GM23338 (cell line): ENCODE results near the gene SLC6A3. TPM values are rescaled to one million over a fixed set of nuclear protein-coding genes. Genes with fewer than 3 reads are reported as not detected.

Source experiments
- ATAC-seq: fragments of 200-7000 bp; cut with Tn5 transposase; 3 replicates; pipeline ENCODE4 v1.9.1; 2020
- DNase-seq: peaks from one replicate; pipeline ENCODE4 v3.0.0-alpha.2; 2015; ENCODE audit warnings: low spot score
- H2AFZ ChIP-seq: fragments of 200-600 bp; sonication (generic); 2 replicates; pipeline ENCODE4 v1.8.0; 2016; ENCODE audit warnings: antibody characterized with exemption, mild to moderate bottlenecking, moderate library complexity
- H3F3A ChIP-seq: fragments of 200-600 bp; sonication (generic); replicated peaks from 2 replicates; pipeline ENCODE4 v1.8.0; 2017; ENCODE audit warnings: antibody characterized with exemption, mixed run types, low read depth
- H3K27ac ChIP-seq: fragments of 200-600 bp; sonication (generic); 2 replicates; pipeline ENCODE4 v1.6.1; 2016; ENCODE audit warnings: low read depth
- H3K27me3 ChIP-seq: fragments of 200-600 bp; sonication (generic); 2 replicates; pipeline ENCODE4 v1.8.0; 2016; ENCODE audit warnings: mild to moderate bottlenecking, mixed run types, moderate library complexity; ENCODE audit not compliant: insufficient read depth
- H3K36me3 ChIP-seq: fragments of 200-600 bp; sonication (generic); 2 replicates; pipeline ENCODE4 v1.8.0; 2016; ENCODE audit warnings: mild to moderate bottlenecking; ENCODE audit not compliant: insufficient read depth
- H3K4me1 ChIP-seq: fragments of 200-600 bp; sonication (generic); 2 replicates; pipeline ENCODE4 v1.8.0; 2016; ENCODE audit warnings: mild to moderate bottlenecking, moderate library complexity; ENCODE audit not compliant: insufficient read depth
- H3K4me2 ChIP-seq: fragments of 200-600 bp; sonication (generic); 2 replicates; pipeline ENCODE4 v1.7.1; 2017; ENCODE audit warnings: mixed run types
- H3K4me3 ChIP-seq: fragments of 200-600 bp; sonication (generic); 2 replicates; pipeline ENCODE4 v1.6.1; 2016; ENCODE audit warnings: mixed run types
- H3K79me2 ChIP-seq: fragments of 200-600 bp; sonication (generic); replicated peaks from 2 replicates; pipeline ENCODE4 v1.8.0; 2017; ENCODE audit warnings: mild to moderate bottlenecking; ENCODE audit not compliant: insufficient read depth
- H3K9me2 ChIP-seq: fragments of 200-600 bp; sonication (generic); 2 replicates; pipeline ENCODE4 v1.8.0; 2017; ENCODE audit not compliant: insufficient read depth
- H4K20me1 ChIP-seq: fragments of 200-600 bp; sonication (generic); replicated peaks from 2 replicates; pipeline ENCODE4 v1.8.0; 2017; ENCODE audit warnings: mild to moderate bottlenecking; ENCODE audit not compliant: insufficient read depth
- H3K27ac Mint-ChIP-seq: 2 replicates; pipeline ENCODE4 v1.8.0; 2020; ENCODE audit warnings: inconsistent platforms, mild to moderate bottlenecking, moderate library complexity, mixed read lengths
- H3K27me3 Mint-ChIP-seq: 3 replicates; pipeline ENCODE4 v1.8.0; 2022; ENCODE audit warnings: low read depth, mild to moderate bottlenecking, moderate library complexity, mixed read lengths, inconsistent platforms; ENCODE audit not compliant: insufficient read depth, poor library complexity
- H3K36me3 Mint-ChIP-seq: 3 replicates; pipeline ENCODE4 v1.8.0; 2021; ENCODE audit warnings: low read depth, mild to moderate bottlenecking, inconsistent platforms, moderate library complexity, mixed read lengths
- H3K4me1 Mint-ChIP-seq: 3 replicates; pipeline ENCODE4 v1.8.0; 2020; ENCODE audit warnings: mild to moderate bottlenecking, inconsistent platforms, mixed read lengths
- H3K4me3 Mint-ChIP-seq: 3 replicates; pipeline ENCODE4 v1.8.0; 2021; ENCODE audit warnings: moderate library complexity, mild to moderate bottlenecking, inconsistent platforms, mixed read lengths
- H3K9me3 Mint-ChIP-seq: 3 replicates; pipeline ENCODE4 v1.8.0; 2020; ENCODE audit warnings: moderate library complexity, mild to moderate bottlenecking, inconsistent platforms, mixed read lengths
- CREB1 ChIP-seq: fragments of 250-450 bp; sonication (Bioruptor Pico); IDR thresholded peaks from 2 replicates; pipeline ENCODE4 v1.5.0; 2020; ENCODE audit warnings: low read depth, mild to moderate bottlenecking, moderate library complexity
- CTCF ChIP-seq, 2 experiments: fragments of 200-600 bp in 1 of 2; sonication (generic) in 1 of 2; conservative IDR thresholded peaks; 2 replicates each; pipeline versions ENCODE4 v1.5.1 to v1.6.1; 2016 to 2017; ENCODE audit warnings: antibody characterized with exemption in 2 of 2, low read depth in 2 of 2, mild to moderate bottlenecking in 2 of 2, moderate library complexity in 1 of 2
- ETS1 ChIP-seq: IDR thresholded peaks from 2 replicates; pipeline ENCODE4 v1.6.1; 2016; ENCODE audit warnings: antibody characterized with exemption
- EZH2 ChIP-seq: fragments of 200-600 bp; sonication (generic); IDR thresholded peaks from one replicate; pipeline ENCODE4 v1.8.0; 2017; ENCODE audit warnings: antibody characterized with exemption, mild to moderate bottlenecking, low read depth; ENCODE audit not compliant: unreplicated experiment
- EZH2phosphoT487 ChIP-seq: fragments of 200-600 bp; sonication (generic); IDR thresholded peaks from one replicate; pipeline ENCODE4 v1.8.1; 2018; ENCODE audit warnings: antibody characterized with exemption; ENCODE audit not compliant: unreplicated experiment
- JUNB ChIP-seq: IDR thresholded peaks from one replicate; pipeline ENCODE4 v1.6.1; 2016; ENCODE audit warnings: antibody characterized with exemption; ENCODE audit not compliant: unreplicated experiment
- NANOG ChIP-seq: IDR thresholded peaks from 2 replicates; pipeline ENCODE4 v1.6.1; 2016; ENCODE audit warnings: antibody characterized with exemption, borderline replicate concordance
- POLR2AphosphoS5 ChIP-seq: IDR thresholded peaks from 2 replicates; pipeline ENCODE4 v1.6.1; 2016; ENCODE audit warnings: antibody characterized with exemption, low read depth
- REST ChIP-seq: IDR thresholded peaks from one replicate; pipeline ENCODE4 v1.6.1; 2018; ENCODE audit warnings: antibody characterized with exemption; ENCODE audit not compliant: unreplicated experiment
- STAT1 ChIP-seq: IDR thresholded peaks from one replicate; pipeline ENCODE4 v1.6.1; 2016; ENCODE audit warnings: antibody characterized with exemption; ENCODE audit not compliant: unreplicated experiment
- ZNF114 ChIP-seq: fragments of 250-450 bp; sonication (Bioruptor Pico); IDR thresholded peaks from 2 replicates; pipeline ENCODE4 v1.5.0; 2020; ENCODE audit warnings: mild to moderate bottlenecking, moderate library complexity
- ZNF331 ChIP-seq: fragments of 250-450 bp; sonication (Bioruptor Pico); IDR thresholded peaks from 2 replicates; pipeline ENCODE4 v1.5.0; 2020; ENCODE audit warnings: low read depth, mild to moderate bottlenecking, moderate library complexity
- polyA plus RNA-seq: library from polyadenylated mRNA; unstranded; fragments of >200 nt; fragmentation: Nextera tagmentation; extraction: Ambion mirVana; gene quantifications from 2 replicates; pipeline ENCODE4 v1.2.1, GENCODE V29; 2016
- total RNA-seq: library from RNA; depleted of rRNA; stranded (reverse); fragments of >200 nt; shearing (Covaris generic); gene quantifications from 2 replicates; pipeline ENCODE4 v1.2.3, GENCODE V29; 2014
- TF ChIP-seq, protein P1 (sequence below): fragments of 250-450 bp; sonication (Bioruptor Pico); IDR thresholded peaks from 2 replicates; pipeline ENCODE4 v1.5.0; 2020; ENCODE audit warnings: mild to moderate bottlenecking, moderate library complexity

The SLC6A3 gene
- total and polyA plus RNA-seq, 2 experiments from 2014 or later: 0.76 to 1.0 TPM

DNA sequence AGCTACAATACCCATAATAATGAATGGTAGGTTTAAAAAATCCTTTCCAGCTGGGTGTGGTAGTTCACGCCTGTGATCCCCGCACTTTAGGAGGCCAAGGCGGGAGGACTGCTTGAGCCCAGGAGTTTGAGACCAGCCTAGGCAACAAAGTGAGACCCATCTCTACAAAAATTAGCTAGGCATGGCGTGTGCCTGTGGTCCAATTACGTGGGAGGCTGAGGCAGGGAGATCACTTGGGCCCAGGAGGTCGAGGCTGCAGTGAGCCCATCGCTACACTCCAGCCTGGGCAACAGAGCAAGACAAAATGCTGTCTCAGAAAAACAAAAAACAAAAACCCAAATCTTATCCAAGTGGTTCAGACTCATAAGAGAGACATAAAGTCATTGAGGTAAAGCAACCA is 33.8 kb upstream of the SLC6A3 start:
- Histone ChIP-seq H3K27me3 (no peaks in the 10 kb centered on the region), H3K9me2 (no peaks in the 10 kb centered on the region), H3K79me2 (peaks cover 11% of the 10 kb centered on the region; the same call in 1 of the 2 replicates), H3K4me3 (no peak overlapping the region), H4K20me1 (peaks cover 9% of the 10 kb centered on the region; the same call in 1 of the 2 replicates), H2AFZ (no peak overlapping the region), H3K4me2 (no peak overlapping the region), H3K36me3 (peaks cover 16% of the 10 kb centered on the region), H3F3A (peaks cover 11% of the 10 kb centered on the region; the same call in 1 of the 2 replicates), H3K27ac (no peak overlapping the region), H3K4me1 (no peaks in the 10 kb centered on the region)
- Mint-ChIP-seq H3K9me3 (no peaks in the 10 kb centered on the region; the same call in 2 of the 3 replicates), H3K4me3 (no peak overlapping the region), H3K36me3 (peaks cover 67% of the 10 kb centered on the region), H3K27ac (no peak overlapping the region), H3K27me3 (peaks cover 11% of the 10 kb centered on the region), H3K4me1 (peaks cover 5% of the 10 kb centered on the region; the same call in 1 of the 3 replicates)
- ATAC-seq: no peak
- no peak for TF ChIP-seq POLR2AphosphoS5
- TF ChIP-seq EZH2phosphoT487: no peak
- no peak for TF ChIP-seq STAT1
- TF ChIP-seq EZH2: no peak
- TF ChIP-seq ZNF331 (CRISPR knock-in tag): no peak
- no peak for TF ChIP-seq REST
- no peak for TF ChIP-seq JUNB
- no peak for TF ChIP-seq NANOG
- TF ChIP-seq CTCF (conservative IDR thresholded peaks at IDR 0.05; ENCODE audit: low read depth in 2 of 2): no peak
- TF ChIP-seq ETS1: no peak
- TF ChIP-seq, protein P1, sequence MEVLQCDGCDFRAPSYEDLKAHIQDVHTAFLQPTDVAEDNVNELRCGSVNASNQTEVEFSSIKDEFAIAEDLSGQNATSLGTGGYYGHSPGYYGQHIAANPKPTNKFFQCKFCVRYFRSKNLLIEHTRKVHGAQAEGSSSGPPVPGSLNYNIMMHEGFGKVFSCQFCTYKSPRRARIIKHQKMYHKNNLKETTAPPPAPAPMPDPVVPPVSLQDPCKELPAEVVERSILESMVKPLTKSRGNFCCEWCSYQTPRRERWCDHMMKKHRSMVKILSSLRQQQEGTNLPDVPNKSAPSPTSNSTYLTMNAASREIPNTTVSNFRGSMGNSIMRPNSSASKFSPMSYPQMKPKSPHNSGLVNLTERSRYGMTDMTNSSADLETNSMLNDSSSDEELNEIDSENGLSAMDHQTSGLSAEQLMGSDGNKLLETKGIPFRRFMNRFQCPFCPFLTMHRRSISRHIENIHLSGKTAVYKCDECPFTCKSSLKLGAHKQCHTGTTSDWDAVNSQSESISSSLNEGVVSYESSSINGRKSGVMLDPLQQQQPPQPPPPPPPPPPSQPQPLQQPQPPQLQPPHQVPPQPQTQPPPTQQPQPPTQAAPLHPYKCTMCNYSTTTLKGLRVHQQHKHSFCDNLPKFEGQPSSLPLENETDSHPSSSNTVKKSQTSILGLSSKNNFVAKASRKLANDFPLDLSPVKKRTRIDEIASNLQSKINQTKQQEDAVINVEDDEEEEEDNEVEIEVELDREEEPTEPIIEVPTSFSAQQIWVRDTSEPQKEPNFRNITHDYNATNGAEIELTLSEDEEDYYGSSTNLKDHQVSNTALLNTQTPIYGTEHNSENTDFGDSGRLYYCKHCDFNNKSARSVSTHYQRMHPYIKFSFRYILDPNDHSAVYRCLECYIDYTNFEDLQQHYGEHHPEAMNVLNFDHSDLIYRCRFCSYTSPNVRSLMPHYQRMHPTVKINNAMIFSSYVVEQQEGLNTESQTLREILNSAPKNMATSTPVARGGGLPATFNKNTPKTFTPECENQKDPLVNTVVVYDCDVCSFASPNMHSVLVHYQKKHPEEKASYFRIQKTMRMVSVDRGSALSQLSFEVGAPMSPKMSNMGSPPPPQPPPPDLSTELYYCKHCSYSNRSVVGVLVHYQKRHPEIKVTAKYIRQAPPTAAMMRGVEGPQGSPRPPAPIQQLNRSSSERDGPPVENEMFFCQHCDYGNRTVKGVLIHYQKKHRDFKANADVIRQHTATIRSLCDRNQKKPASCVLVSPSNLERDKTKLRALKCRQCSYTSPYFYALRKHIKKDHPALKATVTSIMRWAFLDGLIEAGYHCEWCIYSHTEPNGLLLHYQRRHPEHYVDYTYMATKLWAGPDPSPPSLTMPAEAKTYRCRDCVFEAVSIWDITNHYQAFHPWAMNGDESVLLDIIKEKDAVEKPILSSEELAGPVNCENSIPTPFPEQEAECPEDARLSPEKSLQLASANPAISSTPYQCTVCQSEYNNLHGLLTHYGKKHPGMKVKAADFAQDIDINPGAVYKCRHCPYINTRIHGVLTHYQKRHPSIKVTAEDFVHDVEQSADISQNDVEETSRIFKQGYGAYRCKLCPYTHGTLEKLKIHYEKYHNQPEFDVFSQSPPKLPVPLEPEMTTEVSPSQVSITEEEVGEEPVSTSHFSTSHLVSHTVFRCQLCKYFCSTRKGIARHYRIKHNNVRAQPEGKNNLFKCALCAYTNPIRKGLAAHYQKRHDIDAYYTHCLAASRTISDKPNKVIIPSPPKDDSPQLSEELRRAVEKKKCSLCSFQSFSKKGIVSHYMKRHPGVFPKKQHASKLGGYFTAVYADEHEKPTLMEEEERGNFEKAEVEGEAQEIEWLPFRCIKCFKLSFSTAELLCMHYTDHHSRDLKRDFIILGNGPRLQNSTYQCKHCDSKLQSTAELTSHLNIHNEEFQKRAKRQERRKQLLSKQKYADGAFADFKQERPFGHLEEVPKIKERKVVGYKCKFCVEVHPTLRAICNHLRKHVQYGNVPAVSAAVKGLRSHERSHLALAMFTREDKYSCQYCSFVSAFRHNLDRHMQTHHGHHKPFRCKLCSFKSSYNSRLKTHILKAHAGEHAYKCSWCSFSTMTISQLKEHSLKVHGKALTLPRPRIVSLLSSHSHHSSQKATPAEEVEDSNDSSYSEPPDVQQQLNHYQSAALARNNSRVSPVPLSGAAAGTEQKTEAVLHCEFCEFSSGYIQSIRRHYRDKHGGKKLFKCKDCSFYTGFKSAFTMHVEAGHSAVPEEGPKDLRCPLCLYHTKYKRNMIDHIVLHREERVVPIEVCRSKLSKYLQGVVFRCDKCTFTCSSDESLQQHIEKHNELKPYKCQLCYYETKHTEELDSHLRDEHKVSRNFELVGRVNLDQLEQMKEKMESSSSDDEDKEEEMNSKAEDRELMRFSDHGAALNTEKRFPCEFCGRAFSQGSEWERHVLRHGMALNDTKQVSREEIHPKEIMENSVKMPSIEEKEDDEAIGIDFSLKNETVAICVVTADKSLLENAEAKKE: no peak
- no peak for TF ChIP-seq ZNF114 (CRISPR knock-in tag)
- TF ChIP-seq CREB1 (CRISPR knock-in tag): no peak
- DNase-seq: no peak
